ENCODE results near the gene ERG. TPM values are rescaled to one million over a fixed set of nuclear protein-coding genes. Genes with fewer than 3 reads are reported as not detected.

Gene ERG
- total and polyA plus RNA-seq, 2 experiments from 2014 or later: 0.14 to 0.44 TPM

DNA sequence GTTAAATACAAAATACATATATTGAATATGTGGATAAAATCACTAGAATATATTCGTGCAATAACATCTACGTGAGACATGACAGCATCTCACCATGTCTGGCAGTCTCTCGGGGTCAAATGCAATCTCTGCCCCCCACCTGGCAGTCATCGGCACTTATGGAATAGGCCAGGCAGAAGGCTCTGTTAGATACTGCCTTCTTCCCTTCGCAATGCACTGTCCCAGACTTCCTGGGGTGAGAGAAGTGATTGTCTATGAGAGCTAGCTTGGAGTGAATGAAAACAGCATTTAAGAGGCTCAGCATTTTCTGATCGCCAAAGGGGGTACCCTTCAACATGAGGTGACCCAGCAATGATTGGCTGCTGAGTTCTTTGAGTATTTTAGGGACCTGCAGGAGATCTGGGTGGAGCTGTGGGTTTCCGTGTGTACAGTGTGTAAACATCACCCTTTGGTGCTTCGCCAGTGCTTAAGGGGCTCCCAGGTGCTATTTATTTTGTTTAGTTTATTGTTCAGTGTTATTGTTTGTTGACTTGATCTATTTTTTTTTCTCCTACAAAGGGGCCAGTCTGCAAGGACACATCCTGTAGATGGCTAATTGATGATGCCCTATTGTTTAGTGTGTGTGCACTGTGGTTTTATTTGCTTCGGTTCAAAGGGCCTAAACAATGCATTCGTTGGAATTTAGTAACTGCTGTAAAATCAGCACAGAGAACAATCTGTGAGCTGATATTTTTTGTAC is 10.2 kb downstream of the ERG start (continued):
- TF ChIP-seq, protein P1, sequence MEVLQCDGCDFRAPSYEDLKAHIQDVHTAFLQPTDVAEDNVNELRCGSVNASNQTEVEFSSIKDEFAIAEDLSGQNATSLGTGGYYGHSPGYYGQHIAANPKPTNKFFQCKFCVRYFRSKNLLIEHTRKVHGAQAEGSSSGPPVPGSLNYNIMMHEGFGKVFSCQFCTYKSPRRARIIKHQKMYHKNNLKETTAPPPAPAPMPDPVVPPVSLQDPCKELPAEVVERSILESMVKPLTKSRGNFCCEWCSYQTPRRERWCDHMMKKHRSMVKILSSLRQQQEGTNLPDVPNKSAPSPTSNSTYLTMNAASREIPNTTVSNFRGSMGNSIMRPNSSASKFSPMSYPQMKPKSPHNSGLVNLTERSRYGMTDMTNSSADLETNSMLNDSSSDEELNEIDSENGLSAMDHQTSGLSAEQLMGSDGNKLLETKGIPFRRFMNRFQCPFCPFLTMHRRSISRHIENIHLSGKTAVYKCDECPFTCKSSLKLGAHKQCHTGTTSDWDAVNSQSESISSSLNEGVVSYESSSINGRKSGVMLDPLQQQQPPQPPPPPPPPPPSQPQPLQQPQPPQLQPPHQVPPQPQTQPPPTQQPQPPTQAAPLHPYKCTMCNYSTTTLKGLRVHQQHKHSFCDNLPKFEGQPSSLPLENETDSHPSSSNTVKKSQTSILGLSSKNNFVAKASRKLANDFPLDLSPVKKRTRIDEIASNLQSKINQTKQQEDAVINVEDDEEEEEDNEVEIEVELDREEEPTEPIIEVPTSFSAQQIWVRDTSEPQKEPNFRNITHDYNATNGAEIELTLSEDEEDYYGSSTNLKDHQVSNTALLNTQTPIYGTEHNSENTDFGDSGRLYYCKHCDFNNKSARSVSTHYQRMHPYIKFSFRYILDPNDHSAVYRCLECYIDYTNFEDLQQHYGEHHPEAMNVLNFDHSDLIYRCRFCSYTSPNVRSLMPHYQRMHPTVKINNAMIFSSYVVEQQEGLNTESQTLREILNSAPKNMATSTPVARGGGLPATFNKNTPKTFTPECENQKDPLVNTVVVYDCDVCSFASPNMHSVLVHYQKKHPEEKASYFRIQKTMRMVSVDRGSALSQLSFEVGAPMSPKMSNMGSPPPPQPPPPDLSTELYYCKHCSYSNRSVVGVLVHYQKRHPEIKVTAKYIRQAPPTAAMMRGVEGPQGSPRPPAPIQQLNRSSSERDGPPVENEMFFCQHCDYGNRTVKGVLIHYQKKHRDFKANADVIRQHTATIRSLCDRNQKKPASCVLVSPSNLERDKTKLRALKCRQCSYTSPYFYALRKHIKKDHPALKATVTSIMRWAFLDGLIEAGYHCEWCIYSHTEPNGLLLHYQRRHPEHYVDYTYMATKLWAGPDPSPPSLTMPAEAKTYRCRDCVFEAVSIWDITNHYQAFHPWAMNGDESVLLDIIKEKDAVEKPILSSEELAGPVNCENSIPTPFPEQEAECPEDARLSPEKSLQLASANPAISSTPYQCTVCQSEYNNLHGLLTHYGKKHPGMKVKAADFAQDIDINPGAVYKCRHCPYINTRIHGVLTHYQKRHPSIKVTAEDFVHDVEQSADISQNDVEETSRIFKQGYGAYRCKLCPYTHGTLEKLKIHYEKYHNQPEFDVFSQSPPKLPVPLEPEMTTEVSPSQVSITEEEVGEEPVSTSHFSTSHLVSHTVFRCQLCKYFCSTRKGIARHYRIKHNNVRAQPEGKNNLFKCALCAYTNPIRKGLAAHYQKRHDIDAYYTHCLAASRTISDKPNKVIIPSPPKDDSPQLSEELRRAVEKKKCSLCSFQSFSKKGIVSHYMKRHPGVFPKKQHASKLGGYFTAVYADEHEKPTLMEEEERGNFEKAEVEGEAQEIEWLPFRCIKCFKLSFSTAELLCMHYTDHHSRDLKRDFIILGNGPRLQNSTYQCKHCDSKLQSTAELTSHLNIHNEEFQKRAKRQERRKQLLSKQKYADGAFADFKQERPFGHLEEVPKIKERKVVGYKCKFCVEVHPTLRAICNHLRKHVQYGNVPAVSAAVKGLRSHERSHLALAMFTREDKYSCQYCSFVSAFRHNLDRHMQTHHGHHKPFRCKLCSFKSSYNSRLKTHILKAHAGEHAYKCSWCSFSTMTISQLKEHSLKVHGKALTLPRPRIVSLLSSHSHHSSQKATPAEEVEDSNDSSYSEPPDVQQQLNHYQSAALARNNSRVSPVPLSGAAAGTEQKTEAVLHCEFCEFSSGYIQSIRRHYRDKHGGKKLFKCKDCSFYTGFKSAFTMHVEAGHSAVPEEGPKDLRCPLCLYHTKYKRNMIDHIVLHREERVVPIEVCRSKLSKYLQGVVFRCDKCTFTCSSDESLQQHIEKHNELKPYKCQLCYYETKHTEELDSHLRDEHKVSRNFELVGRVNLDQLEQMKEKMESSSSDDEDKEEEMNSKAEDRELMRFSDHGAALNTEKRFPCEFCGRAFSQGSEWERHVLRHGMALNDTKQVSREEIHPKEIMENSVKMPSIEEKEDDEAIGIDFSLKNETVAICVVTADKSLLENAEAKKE (CRISPR knock-in tag; IDR thresholded peaks at IDR 0.05): no peak
- TF ChIP-seq, protein P2, sequence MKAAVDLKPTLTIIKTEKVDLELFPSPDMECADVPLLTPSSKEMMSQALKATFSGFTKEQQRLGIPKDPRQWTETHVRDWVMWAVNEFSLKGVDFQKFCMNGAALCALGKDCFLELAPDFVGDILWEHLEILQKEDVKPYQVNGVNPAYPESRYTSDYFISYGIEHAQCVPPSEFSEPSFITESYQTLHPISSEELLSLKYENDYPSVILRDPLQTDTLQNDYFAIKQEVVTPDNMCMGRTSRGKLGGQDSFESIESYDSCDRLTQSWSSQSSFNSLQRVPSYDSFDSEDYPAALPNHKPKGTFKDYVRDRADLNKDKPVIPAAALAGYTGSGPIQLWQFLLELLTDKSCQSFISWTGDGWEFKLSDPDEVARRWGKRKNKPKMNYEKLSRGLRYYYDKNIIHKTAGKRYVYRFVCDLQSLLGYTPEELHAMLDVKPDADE (IDR thresholded peaks at IDR 0.05): no peak
- TF ChIP-seq ZNF114 (CRISPR knock-in tag; IDR thresholded peaks at IDR 0.05): no peak
- TF ChIP-seq EZH2phosphoT487 (IDR thresholded peaks at IDR 0.05; ENCODE audit: unreplicated experiment): no peak
- no peak for TF ChIP-seq STAT1 (IDR thresholded peaks at IDR 0.05; ENCODE audit: unreplicated experiment)
- TF ChIP-seq, protein P3, sequence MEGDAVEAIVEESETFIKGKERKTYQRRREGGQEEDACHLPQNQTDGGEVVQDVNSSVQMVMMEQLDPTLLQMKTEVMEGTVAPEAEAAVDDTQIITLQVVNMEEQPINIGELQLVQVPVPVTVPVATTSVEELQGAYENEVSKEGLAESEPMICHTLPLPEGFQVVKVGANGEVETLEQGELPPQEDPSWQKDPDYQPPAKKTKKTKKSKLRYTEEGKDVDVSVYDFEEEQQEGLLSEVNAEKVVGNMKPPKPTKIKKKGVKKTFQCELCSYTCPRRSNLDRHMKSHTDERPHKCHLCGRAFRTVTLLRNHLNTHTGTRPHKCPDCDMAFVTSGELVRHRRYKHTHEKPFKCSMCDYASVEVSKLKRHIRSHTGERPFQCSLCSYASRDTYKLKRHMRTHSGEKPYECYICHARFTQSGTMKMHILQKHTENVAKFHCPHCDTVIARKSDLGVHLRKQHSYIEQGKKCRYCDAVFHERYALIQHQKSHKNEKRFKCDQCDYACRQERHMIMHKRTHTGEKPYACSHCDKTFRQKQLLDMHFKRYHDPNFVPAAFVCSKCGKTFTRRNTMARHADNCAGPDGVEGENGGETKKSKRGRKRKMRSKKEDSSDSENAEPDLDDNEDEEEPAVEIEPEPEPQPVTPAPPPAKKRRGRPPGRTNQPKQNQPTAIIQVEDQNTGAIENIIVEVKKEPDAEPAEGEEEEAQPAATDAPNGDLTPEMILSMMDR (conservative IDR thresholded peaks at IDR 0.05; ENCODE audit: low read depth in 2 of 2): no peak
- no peak for TF ChIP-seq CREB1 (CRISPR knock-in tag; IDR thresholded peaks at IDR 0.05; ENCODE audit: low read depth)
- TF ChIP-seq, protein P4, sequence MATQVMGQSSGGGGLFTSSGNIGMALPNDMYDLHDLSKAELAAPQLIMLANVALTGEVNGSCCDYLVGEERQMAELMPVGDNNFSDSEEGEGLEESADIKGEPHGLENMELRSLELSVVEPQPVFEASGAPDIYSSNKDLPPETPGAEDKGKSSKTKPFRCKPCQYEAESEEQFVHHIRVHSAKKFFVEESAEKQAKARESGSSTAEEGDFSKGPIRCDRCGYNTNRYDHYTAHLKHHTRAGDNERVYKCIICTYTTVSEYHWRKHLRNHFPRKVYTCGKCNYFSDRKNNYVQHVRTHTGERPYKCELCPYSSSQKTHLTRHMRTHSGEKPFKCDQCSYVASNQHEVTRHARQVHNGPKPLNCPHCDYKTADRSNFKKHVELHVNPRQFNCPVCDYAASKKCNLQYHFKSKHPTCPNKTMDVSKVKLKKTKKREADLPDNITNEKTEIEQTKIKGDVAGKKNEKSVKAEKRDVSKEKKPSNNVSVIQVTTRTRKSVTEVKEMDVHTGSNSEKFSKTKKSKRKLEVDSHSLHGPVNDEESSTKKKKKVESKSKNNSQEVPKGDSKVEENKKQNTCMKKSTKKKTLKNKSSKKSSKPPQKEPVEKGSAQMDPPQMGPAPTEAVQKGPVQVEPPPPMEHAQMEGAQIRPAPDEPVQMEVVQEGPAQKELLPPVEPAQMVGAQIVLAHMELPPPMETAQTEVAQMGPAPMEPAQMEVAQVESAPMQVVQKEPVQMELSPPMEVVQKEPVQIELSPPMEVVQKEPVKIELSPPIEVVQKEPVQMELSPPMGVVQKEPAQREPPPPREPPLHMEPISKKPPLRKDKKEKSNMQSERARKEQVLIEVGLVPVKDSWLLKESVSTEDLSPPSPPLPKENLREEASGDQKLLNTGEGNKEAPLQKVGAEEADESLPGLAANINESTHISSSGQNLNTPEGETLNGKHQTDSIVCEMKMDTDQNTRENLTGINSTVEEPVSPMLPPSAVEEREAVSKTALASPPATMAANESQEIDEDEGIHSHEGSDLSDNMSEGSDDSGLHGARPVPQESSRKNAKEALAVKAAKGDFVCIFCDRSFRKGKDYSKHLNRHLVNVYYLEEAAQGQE (IDR thresholded peaks at IDR 0.05; ENCODE audit: unreplicated experiment): no peak
